HEK293T (cell line): ENCODE data around the gene KCNJ16.

Source experiments
- ARNT ChIP-seq: fragments of 450-650 bp; IDR thresholded peaks from 2 replicates; pipeline ENCODE4 v1.6.1; 2017; ENCODE audit warnings: mild to moderate bottlenecking
- BHLHE40 ChIP-seq: fragments of 450-650 bp; IDR thresholded peaks from 2 replicates; pipeline ENCODE4 v1.6.1; 2016; ENCODE audit warnings: mild to moderate bottlenecking, moderate library complexity, borderline replicate concordance
- CTBP1 ChIP-seq: fragments of 450-650 bp; IDR thresholded peaks from 2 replicates; pipeline ENCODE4 v1.6.1; 2016; ENCODE audit warnings: borderline replicate concordance
- ELF4 ChIP-seq: fragments of 450-650 bp; IDR thresholded peaks from 2 replicates; pipeline ENCODE4 v1.6.1; 2017; ENCODE audit warnings: antibody characterized with exemption
- FOXA1 ChIP-seq: fragments of 450-650 bp; IDR thresholded peaks from 2 replicates; pipeline ENCODE4 v1.6.1; 2016; ENCODE audit warnings: mild to moderate bottlenecking
- FOXK2 ChIP-seq: fragments of 450-650 bp; IDR thresholded peaks from 2 replicates; pipeline ENCODE4 v1.6.1; 2016; ENCODE audit warnings: mild to moderate bottlenecking
- FOXM1 ChIP-seq: fragments of 450-650 bp; IDR thresholded peaks from 2 replicates; pipeline ENCODE4 v1.6.1; 2017; ENCODE audit warnings: mild to moderate bottlenecking, borderline replicate concordance
- HDGF ChIP-seq: fragments of 450-650 bp; IDR thresholded peaks from 2 replicates; pipeline ENCODE4 v1.6.1; 2017; ENCODE audit warnings: antibody characterized with exemption, borderline replicate concordance
- LEF1 ChIP-seq: fragments of 450-650 bp; IDR thresholded peaks from 2 replicates; pipeline ENCODE4 v1.6.1; 2017; ENCODE audit warnings: mild to moderate bottlenecking, borderline replicate concordance
- NFRKB ChIP-seq: fragments of 450-650 bp; IDR thresholded peaks from 2 replicates; pipeline ENCODE4 v1.6.1; 2016; ENCODE audit warnings: mild to moderate bottlenecking, moderate library complexity
- SP1 ChIP-seq: fragments of 450-650 bp; IDR thresholded peaks from 2 replicates; pipeline ENCODE4 v1.6.1; 2017
- SUZ12 ChIP-seq: fragments of 450-650 bp; IDR thresholded peaks from 2 replicates; pipeline ENCODE4 v1.6.1; 2016; ENCODE audit warnings: mild to moderate bottlenecking
- ZNF384 ChIP-seq: fragments of 450-650 bp; IDR thresholded peaks from 2 replicates; pipeline ENCODE4 v1.6.1; 2016
- TF ChIP-seq, protein P1 (sequence below): fragments of 450-650 bp; IDR thresholded peaks from 2 replicates; pipeline ENCODE4 v1.6.1; 2016

DNA sequence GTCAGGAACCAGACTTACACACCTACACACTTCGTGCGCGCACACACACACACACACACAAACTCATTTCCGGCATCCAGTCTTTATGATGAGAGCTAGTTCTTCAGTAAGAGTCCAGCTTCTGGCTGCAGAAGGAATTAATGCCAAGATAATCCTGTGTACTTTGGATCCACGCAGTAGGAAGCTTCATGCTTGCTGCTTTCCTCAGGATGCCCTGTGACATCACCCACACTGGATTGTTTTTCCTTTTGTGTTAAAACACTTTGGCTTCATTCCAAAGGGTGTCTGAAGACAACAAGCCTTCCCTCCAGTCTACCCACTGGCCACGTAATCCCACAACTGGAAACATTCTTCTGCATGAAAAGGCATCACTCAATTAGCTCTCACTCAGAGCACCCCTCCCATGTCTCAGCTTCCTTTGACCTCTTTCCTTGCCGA lies 35.4 kb downstream of the KCNJ16 start:
- TF ChIP-seq FOXM1 (no peak), HDGF (no peak), SP1 (no peak), ARNT (no peak), BHLHE40 (no peak), SUZ12 (no peak), LEF1 (no peak), FOXA1 (no peak), ELF4 (no peak), FOXK2 (no peak), ZNF384 (no peak), NFRKB (no peak), CTBP1 (no peak)
- TF ChIP-seq, protein P1, sequence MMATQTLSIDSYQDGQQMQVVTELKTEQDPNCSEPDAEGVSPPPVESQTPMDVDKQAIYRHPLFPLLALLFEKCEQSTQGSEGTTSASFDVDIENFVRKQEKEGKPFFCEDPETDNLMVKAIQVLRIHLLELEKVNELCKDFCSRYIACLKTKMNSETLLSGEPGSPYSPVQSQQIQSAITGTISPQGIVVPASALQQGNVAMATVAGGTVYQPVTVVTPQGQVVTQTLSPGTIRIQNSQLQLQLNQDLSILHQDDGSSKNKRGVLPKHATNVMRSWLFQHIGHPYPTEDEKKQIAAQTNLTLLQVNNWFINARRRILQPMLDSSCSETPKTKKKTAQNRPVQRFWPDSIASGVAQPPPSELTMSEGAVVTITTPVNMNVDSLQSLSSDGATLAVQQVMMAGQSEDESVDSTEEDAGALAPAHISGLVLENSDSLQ = no peak
